HL-60 (cell line): ENCODE results near the gene B4GALT6.

Source experiments
- GABPA ChIP-seq: IDR thresholded peaks from 2 replicates; pipeline ENCODE4 v1.6.1; 2012; ENCODE audit warnings: low read depth
- TF ChIP-seq, protein P1 (sequence below): IDR thresholded peaks from one replicate; pipeline ENCODE4 v1.5.1; 2011; ENCODE audit warnings: low read length, control low read depth, inconsistent platforms; ENCODE audit not compliant: insufficient read depth

DNA sequence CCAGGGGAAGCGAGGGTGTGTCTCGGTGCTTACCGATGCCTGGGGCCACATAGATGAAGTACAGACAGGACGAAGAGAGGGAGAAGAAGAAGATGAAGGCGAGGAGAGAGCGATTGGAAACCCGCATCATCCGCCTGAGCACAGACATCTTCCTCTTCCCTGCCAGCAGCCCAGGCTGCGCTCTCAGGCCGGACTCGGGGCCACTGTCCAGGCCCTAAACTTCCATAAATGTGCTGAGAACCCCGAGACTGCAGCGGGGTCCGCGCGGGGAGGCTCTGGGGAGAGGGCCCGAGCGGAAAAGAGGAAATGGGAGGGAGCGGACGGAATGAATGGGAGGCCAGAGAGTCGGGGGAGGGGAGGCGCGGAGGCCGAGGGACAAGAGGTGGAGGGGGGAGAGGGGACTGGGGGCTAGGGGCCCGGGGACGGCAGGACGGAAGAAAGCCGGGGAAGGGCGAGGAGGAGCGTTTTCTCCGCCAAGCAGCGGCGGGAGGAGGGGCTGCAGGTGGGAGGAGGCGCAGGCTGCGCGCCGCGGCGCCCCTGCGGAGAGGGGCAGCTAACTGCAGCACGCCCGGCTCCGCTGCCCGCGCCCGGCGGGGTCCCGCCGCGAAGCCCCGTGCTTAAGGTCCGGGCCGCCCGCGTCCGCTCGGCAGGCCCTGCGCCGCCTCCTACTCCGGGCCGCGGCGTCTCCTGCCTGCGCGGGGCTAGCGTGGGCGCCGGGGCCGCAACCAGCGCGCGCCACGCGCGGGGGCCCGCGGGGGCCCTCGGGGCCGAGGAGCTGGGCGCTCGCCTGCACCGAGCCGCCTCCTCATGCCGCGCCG lies at the start of gene B4GALT6:
- TF ChIP-seq, protein P1, sequence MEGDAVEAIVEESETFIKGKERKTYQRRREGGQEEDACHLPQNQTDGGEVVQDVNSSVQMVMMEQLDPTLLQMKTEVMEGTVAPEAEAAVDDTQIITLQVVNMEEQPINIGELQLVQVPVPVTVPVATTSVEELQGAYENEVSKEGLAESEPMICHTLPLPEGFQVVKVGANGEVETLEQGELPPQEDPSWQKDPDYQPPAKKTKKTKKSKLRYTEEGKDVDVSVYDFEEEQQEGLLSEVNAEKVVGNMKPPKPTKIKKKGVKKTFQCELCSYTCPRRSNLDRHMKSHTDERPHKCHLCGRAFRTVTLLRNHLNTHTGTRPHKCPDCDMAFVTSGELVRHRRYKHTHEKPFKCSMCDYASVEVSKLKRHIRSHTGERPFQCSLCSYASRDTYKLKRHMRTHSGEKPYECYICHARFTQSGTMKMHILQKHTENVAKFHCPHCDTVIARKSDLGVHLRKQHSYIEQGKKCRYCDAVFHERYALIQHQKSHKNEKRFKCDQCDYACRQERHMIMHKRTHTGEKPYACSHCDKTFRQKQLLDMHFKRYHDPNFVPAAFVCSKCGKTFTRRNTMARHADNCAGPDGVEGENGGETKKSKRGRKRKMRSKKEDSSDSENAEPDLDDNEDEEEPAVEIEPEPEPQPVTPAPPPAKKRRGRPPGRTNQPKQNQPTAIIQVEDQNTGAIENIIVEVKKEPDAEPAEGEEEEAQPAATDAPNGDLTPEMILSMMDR = no peak
- no peak for TF ChIP-seq GABPA
